Ovary (tissue), 10 donors: ENCODE measurements around the gene PGAM4. TPM values are rescaled to one million over a fixed set of nuclear protein-coding genes. Genes with fewer than 3 reads are reported as not detected.

ENCODE experiments used
- DNase-seq, 5 donors: peaks; one replicate each; pipeline ENCODE4 v3.0.0-alpha.2; 2019 to 2020
- H3K27ac ChIP-seq, 2 donors: fragments of 200-600 bp; one replicate each; pipeline versions ENCODE4 v1.5.1 to v1.8.0; 2019 to 2022
- H3K27me3 ChIP-seq: fragments of 200-600 bp; one replicate; pipeline ENCODE4 v1.8.0; 2022
- H3K36me3 ChIP-seq: fragments of 200-600 bp; sonication (generic); one replicate; pipeline ENCODE4 v1.5.1; 2019
- H3K4me1 ChIP-seq: one replicate; pipeline ENCODE4 v1.8.1; 2013; ENCODE audit warnings: mild to moderate bottlenecking, moderate library complexity; ENCODE audit not compliant: insufficient read depth
- H3K4me3 ChIP-seq: fragments of 200-600 bp; sonication (generic); one replicate; pipeline ENCODE4 v1.5.1; 2017
- H3K9me3 ChIP-seq, 2 donors: fragments of 200-600 bp in 1 of 2; sonication (generic) in 1 of 2; one replicate each; pipeline versions ENCODE4 v1.5.1 to v1.8.1; 2013 to 2019; ENCODE audit warnings: mild to moderate bottlenecking in 1 of 2, moderate library complexity in 1 of 2
- CTCF ChIP-seq, 3 donors: fragments of 450-650 bp in 2 of 3; fragments of 200-600 bp in 1 of 3; IDR thresholded peaks; one replicate each; pipeline versions ENCODE4 v1.5.1 to v1.8.0; 2016 to 2022; ENCODE audit warnings: antibody characterized with exemption in 3 of 3, mild to moderate bottlenecking in 1 of 3
- EP300 ChIP-seq: sonication (generic); formaldehyde crosslinking; IDR thresholded peaks from one replicate; pipeline ENCODE4 v1.6.1; 2017; ENCODE audit warnings: antibody characterized with exemption
- POLR2A ChIP-seq: fragments of 450-650 bp; IDR thresholded peaks from one replicate; pipeline ENCODE4 v1.6.1; 2017; ENCODE audit warnings: antibody characterized with exemption, mild to moderate bottlenecking, moderate library complexity
- WGBS, 3 donors: extraction: QIAGEN DNeasy Blood & Tissue Kit in 1 of 3; methylation state at CpG; one replicate each; pipeline versions ENCODE4 v1.1.5 to v1.1.7; 2013 to 2017; 5-methylcytosine and 5-hydroxymethylcytosine counted together
- intact Hi-C, 4 donors: fragments of 100-400 bp; cut with DNase I; formaldehyde crosslinking; loops; one replicate each; pipeline versions ENCODE4 v1.11.0 to v1.15.1; 2022 to 2023
- long read RNA-seq, 3 donors: library from polyadenylated mRNA in 2 of 3; unstranded in 2 of 3; transcript quantifications; one replicate each; pipeline ENCODE4 v2.0.0 and lab custom pipeline, GENCODE V29; 2021 to 2026
- polyA plus RNA-seq, 2 donors: library from polyadenylated mRNA; stranded (reverse); fragments of 200-250 nt in 1 of 2; fragments of 350-450 nt in 1 of 2; fragmentation: Illumina TruSeq in 1 of 2; extraction: RNeasy Lipid Tissue Mini Kit (QIAGEN cat#74804) in 1 of 2; gene quantifications; one replicate each; pipeline ENCODE4 v1.2.3, GENCODE V29; 2013 to 2014
- total RNA-seq, 7 donors: library from RNA; depleted of rRNA in 2 of 7; stranded (reverse); fragments of >200 nt in 2 of 7; fragmentation: NEBNext Ultra II Directional in 3 of 7; extraction: Animal tissue kit (Norgen Biotek cat#: 25700) in 3 of 7; gene quantifications; one replicate each; pipeline versions ENCODE4 v1.1.0 to v1.2.4, GENCODE V29; 2016 to 2023
- donor health status: DM: no; HTN: no; CAD: no; lungs with moderate emphysema.
- donor health status: DM: no; HTN: no; CAD: no.
- donor health status: Bipolar disorder and iron deficiency.
- donor health status: DM: yes; HTN: yes; CAD: no.
- donor health status: DM: no; HTN: no; CAD: no.
- donor health status: DM: yes; HTN: yes; CAD: no.

The PGAM4 gene
- total RNA-seq (1 to 10 TPM in 1 of 7 donors, not detected in 6; 1.7 TPM), polyA plus RNA-seq (not detected)
- long read RNA-seq, donor 1: 0 reads
- long read RNA-seq, donor 2, partial matches to known transcripts: 5 of 5 reads
- long read RNA-seq, donor 2, other reads (novel, unspliced or antisense): 0 of 5 reads
- long read RNA-seq, donor 3: 0 reads

- no peak within 1 kb of the TSS for H3K27ac ChIP-seq
- H3K27me3 ChIP-seq: no peaks in the 10 kb centered on the region
- no peak within 1 kb of the TSS for H3K4me3 ChIP-seq
- intact Hi-C loops: no loop called here
- DNase-seq: no peak
- TF ChIP-seq CTCF (IDR thresholded peaks at IDR 0.05): no peak
- TF ChIP-seq EP300: no peak
- TF ChIP-seq POLR2A: no peak
- WGBS, 3 donors: 89 to 92% (median 90%) methylated on average over 13 of the region's 13 CpGs
- H3K9me3 ChIP-seq: no peaks in the 10 kb centered on the region
- no peaks in the 10 kb centered on the region for H3K36me3 ChIP-seq
- H3K4me1 ChIP-seq: no peaks in the 10 kb centered on the region
These were observed at the start of gene PGAM4 for GRCh38 chrX:77969538-77969937. TSS of gene PGAM4 (minus strand) at chrX:77969638. CDS start at chrX:77969638, 0 bp downstream.

GRCh38 chrX:78011846-78012245 is 42.4 kb upstream of the PGAM4 start:
- Histone ChIP-seq H3K9me3 (no peaks in the 10 kb centered on the region), H3K4me1 (no peaks in the 10 kb centered on the region), H3K36me3 (no peaks in the 10 kb centered on the region), H3K4me3 (no peak overlapping the region), H3K27me3 (no peaks in the 10 kb centered on the region), H3K27ac (no peak overlapping the region)
- intact Hi-C loops: no loop called here
- TF ChIP-seq EP300: no peak
- TF ChIP-seq CTCF (IDR thresholded peaks at IDR 0.05): no peak
- no peak for TF ChIP-seq POLR2A
- WGBS, 3 donors: 69 to 76% (median 71%) methylated on average over 1 of the region's 1 CpG
- no peak for DNase-seq

GRCh38 chrX:77979870-77980269 is 10.4 kb upstream of the PGAM4 start:
- Histone ChIP-seq H3K36me3 (no peaks in the 10 kb centered on the region), H3K4me1 (no peaks in the 10 kb centered on the region), H3K9me3 (no peaks in the 10 kb centered on the region), H3K27me3 (no peaks in the 10 kb centered on the region), H3K4me3 (no peak overlapping the region), H3K27ac (no peak overlapping the region)
- DNase-seq: no peak
- WGBS, 3 donors: 81 to 83% (median 82%) methylated on average over 4 of the region's 4 CpGs
- intact Hi-C loops: no loop called here
- TF ChIP-seq CTCF (IDR thresholded peaks at IDR 0.05) (no peak), EP300 (no peak), POLR2A (no peak)

GRCh38 chrX:77977518-77977917 is 8.1 kb upstream of the PGAM4 start:
- H3K36me3 ChIP-seq: no peaks in the 10 kb centered on the region
- no peaks in the 10 kb centered on the region for H3K4me1 ChIP-seq
- no peak for TF ChIP-seq CTCF (IDR thresholded peaks at IDR 0.05)
- no peak for TF ChIP-seq POLR2A
- no peak for TF ChIP-seq EP300
- intact Hi-C loops: no loop called here
- no peak overlapping the region for H3K4me3 ChIP-seq
- 71 to 87% (median 80%) methylated on average over 1 of the region's 1 CpG for WGBS, 3 donors
- H3K27me3 ChIP-seq: no peaks in the 10 kb centered on the region
- no peaks in the 10 kb centered on the region for H3K9me3 ChIP-seq
- DNase-seq: no peak
- H3K27ac ChIP-seq: no peak overlapping the region
